Activated CD4-positive, alpha-beta T cell treated with anti-CD3 and anti-CD28 coated beads for 36 hours (primary cell): Measurements from ENCODE around the gene ZNF454. TPM values are rescaled to one million over a fixed set of nuclear protein-coding genes. Genes with fewer than 3 reads are reported as not detected.

Experiments
- ATAC-seq: fragments of 200-7000 bp; cut with Tn5 transposase; one replicate; pipeline ENCODE4 v1.10.0; 2021; ENCODE audit warnings: mild to moderate bottlenecking, moderate library complexity
- CTCF ChIA-PET: fragments of 350-600 bp; sonication (Branson Sonifier 250); formaldehyde crosslinking; loops from one replicate; lab custom pipeline; 2021; ENCODE audit warnings: antibody characterized with exemption; lab: Charles Lee
- POLR2A ChIA-PET: fragments of 350-600 bp; sonication (Branson Sonifier 250); formaldehyde crosslinking; loops from one replicate; lab custom pipeline; 2021; ENCODE audit warnings: antibody characterized with exemption, inconsistent platforms; lab: Charles Lee
- DNase-seq: peaks from one replicate; pipeline ENCODE4 v3.0.0-alpha.2; 2020
- H3K27ac Mint-ChIP-seq: one replicate; pipeline ENCODE4 v1.8.0; 2021; ENCODE audit warnings: mixed read lengths
- H3K27me3 Mint-ChIP-seq: one replicate; pipeline ENCODE4 v1.8.0; 2021; ENCODE audit warnings: mixed read lengths
- H3K36me3 Mint-ChIP-seq: one replicate; pipeline ENCODE4 v1.8.0; 2021; ENCODE audit warnings: low read depth, mixed read lengths
- H3K4me1 Mint-ChIP-seq: one replicate; pipeline ENCODE4 v1.8.0; 2021; ENCODE audit warnings: mixed read lengths
- H3K4me3 Mint-ChIP-seq: one replicate; pipeline ENCODE4 v1.8.0; 2021; ENCODE audit warnings: mild to moderate bottlenecking, moderate library complexity, mixed read lengths
- H3K9me3 Mint-ChIP-seq: one replicate; pipeline ENCODE4 v1.8.0; 2021; ENCODE audit warnings: low read depth, mixed read lengths
- intact Hi-C, 2 experiments: fragments of 100-400 bp; cut with DNase I in 1 of 2; cut with micrococcal nuclease in 1 of 2; formaldehyde crosslinking; loops; one replicate each; pipeline versions ENCODE4 v1.14.2 to v1.15.1; 2022 to 2024; cut with DNase I, micrococcal nuclease
- total RNA-seq, 2 experiments: library from RNA; stranded (reverse); gene quantifications; one replicate each; pipeline ENCODE4 v1.2.3, GENCODE V29; 2021

ZNF454 gene
- total RNA-seq, 2 experiments from 2014 or later = not detected

DNA sequence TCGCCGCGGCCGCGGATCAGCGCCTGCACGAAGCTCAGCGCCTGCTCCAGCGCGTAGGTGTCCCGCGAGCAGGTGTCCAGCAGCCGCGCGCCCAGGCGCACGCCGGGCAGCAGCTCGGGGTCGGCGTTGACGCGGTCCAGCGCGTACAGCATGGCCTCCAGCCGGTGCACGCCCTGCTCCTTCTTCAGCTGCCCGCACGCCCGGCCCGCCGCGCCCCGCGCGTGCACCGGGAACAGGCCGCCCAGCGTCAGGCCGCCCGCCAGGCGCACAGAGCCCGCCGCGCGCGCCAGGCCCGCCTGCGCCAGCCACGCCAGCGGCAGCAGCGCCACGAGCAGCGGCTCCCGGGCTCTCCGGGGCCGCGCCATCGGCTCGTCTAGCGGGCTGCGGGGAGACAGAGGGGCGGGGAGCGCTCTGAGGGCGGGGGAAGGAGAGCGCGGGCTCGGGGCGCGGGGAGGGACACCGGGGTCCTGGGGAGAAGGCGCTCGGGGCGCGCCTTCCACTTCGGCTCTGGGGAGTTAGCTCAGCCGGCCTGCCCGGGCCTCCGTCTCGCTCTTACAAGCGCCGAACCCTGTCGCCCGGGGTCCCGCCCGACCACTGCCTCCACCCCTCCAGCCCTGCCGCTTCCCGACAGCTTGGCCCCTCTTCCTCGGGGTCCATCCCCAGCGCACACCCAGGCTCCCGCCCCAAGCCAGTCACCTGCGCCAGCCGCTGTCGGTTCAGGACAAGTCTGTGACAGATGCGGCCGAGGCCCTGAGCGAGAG lies 53.8 kb downstream of the ZNF454 start, which contains the start of gene GRM6:
GRM6 (minus strand) TSS at position 741 of the 761 bp plus-strand sequence; CDS start at position 365, 376 bp downstream.
- H3K27me3 Mint-ChIP-seq = peaks cover 24% of the 10 kb centered on the region
- peaks cover 5% of the 10 kb centered on the region for H3K4me1 Mint-ChIP-seq
- H3K36me3 Mint-ChIP-seq = no peaks in the 10 kb centered on the region
- CTCF ChIA-PET = interaction anchor here (1.4 kb wide), 1 partner anchor 11 kb away, joined by 3 read pairs; no protein-coding TSS in a partner anchor
- no peaks in the 10 kb centered on the region for H3K9me3 Mint-ChIP-seq
- H3K27ac Mint-ChIP-seq = no peak within 1 kb of the TSS
- no peak for DNase-seq
- POLR2A ChIA-PET = no interaction called here
- intact Hi-C loops = no loop called here
- no peak for ATAC-seq
- H3K4me3 Mint-ChIP-seq = no peak within 1 kb of the TSS

DNA sequence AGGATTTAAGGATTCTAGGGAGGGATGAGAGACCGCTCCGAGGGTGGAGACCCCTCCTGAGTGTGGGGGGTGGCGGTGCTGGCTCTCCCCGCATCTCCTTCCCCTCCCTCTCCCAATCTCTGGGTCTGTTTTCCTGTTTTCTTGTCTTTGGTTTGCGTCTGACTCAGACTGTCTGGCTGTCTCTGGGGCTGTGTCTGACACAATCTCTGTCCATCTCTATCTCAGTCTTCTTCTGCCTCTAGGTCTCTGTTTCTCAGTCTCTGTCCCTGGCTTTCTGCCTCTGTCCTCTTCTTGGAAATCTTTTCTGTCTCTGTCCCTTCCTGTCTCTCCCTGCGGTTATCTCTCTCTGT lies 54.3 kb downstream of the ZNF454 start:
- peaks cover 24% of the 10 kb centered on the region for H3K27me3 Mint-ChIP-seq
- CTCF ChIA-PET = no interaction called here
- no peak for DNase-seq

DNA sequence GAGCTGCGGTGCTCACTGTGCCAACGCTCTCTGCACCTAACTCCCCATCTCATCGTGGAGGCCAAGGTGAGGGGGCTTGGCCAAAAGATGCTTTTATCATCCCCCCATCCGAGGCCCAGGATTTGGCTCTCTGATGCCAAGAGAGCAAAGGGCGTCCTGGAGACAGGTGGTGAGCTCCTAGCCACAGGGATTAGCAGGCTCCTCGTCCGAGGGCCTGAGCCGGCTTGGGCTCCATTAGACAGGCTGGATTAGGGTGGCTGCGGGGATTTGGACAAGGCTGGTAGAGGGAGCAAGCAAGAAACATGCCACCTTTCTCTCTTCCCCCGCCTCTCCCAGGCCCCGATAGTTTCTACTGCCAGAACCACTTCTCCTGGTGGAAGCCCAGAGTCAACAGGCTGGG lies 55.2 kb downstream of the ZNF454 start:
- Mint-ChIP-seq H3K27ac (no peak overlapping the region), H3K36me3 (no peaks in the 10 kb centered on the region), H3K4me1 (peaks cover 5% of the 10 kb centered on the region), H3K27me3 (peaks cover 26% of the 10 kb centered on the region), H3K4me3 (no peak overlapping the region), H3K9me3 (no peaks in the 10 kb centered on the region)
- POLR2A ChIA-PET = interaction anchor here (0.6 kb wide), 1 partner anchor 67 kb away, joined by 3 read pairs; no protein-coding TSS in a partner anchor
- CTCF ChIA-PET = interaction anchor here (0.5 kb wide), 1 partner anchor 975 kb away, joined by 3 read pairs; no protein-coding TSS in a partner anchor
- no peak for DNase-seq
- intact Hi-C loops = no loop called here
- ATAC-seq = no peak

More for the DNA sequence above, 54.3 kb downstream of the ZNF454 start:
- H3K36me3 Mint-ChIP-seq = no peaks in the 10 kb centered on the region
- POLR2A ChIA-PET = no interaction called here
- no peak for ATAC-seq
- peaks cover 5% of the 10 kb centered on the region for H3K4me1 Mint-ChIP-seq
- H3K27ac Mint-ChIP-seq = no peak overlapping the region
- no peak overlapping the region for H3K4me3 Mint-ChIP-seq
- no peaks in the 10 kb centered on the region for H3K9me3 Mint-ChIP-seq
- intact Hi-C loops = no loop called here

DNA sequence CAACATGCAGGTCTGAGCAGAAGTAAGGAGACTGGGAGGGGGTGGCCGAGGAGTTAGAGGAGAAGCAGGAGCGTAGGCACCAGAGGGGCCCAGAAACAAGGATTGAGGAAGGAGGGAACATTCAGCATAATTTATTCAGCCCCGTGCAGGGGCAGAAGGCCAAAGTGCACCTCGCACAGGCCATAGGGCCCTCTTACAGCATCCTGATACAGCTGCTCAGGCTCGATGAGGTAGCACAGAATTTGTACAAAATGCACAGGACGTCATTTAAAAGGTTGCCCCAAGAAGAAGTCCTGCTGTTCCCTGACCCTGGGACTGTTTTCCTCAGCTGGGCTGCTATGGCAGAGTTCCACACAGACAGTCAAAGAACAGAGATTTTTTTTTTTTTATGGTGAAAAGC lies 56.2 kb downstream of the ZNF454 start:
- ChIA-PET POLR2A (no interaction called here), CTCF (no interaction called here)
- Mint-ChIP-seq H3K4me3 (no peak overlapping the region), H3K36me3 (no peaks in the 10 kb centered on the region), H3K4me1 (peaks cover 5% of the 10 kb centered on the region), H3K27me3 (peaks cover 24% of the 10 kb centered on the region), H3K27ac (no peak overlapping the region), H3K9me3 (no peaks in the 10 kb centered on the region)
- ATAC-seq = no peak
- DNase-seq = no peak
- intact Hi-C loops = no loop called here

GRCh38 chr5:178998441-178998840 lies 57.4 kb downstream of the ZNF454 start:
- no peak for ATAC-seq
- ChIA-PET CTCF (no interaction called here), POLR2A (no interaction called here)
- Mint-ChIP-seq H3K27me3 (peaks cover 19% of the 10 kb centered on the region), H3K9me3 (peaks cover 3% of the 10 kb centered on the region), H3K27ac (no peak overlapping the region), H3K4me3 (no peak overlapping the region), H3K36me3 (no peaks in the 10 kb centered on the region), H3K4me1 (peaks cover 5% of the 10 kb centered on the region)
- intact Hi-C loops = no loop called here
- DNase-seq = no peak

- CTCF ChIA-PET = no interaction called here
- DNase-seq (no peak), ATAC-seq (no peak)
- intact Hi-C loops = no loop called here
- Mint-ChIP-seq H3K27ac (no peak overlapping the region), H3K9me3 (peaks cover 35% of the 10 kb centered on the region), H3K27me3 (peaks cover 10% of the 10 kb centered on the region), H3K36me3 (peaks cover 2% of the 10 kb centered on the region), H3K4me3 (no peak overlapping the region), H3K4me1 (no peaks in the 10 kb centered on the region)
- POLR2A ChIA-PET = no interaction called here
These were observed 65.6 kb downstream of the ZNF454 start for GRCh38 chr5:179006564-179006963.

DNA sequence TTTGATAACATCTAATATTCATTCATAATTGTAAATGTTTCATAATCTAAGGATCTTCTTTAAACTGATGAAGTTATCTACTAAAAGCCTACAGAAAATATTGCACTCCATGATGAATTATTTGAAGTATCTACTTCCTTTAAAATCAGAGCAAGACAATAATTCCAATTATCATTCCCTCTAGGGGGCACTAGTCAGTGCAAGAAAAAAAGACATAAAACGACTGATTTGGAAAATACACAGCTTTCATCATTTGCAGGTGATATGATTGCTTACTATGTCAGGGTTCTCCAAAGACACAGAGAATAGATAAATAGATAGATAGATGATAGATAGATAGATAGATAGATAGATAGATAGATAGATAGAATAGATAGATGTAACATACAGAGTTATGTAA lies 67.7 kb downstream of the ZNF454 start:
- intact Hi-C loops = no loop called here
- no peak for ATAC-seq
- H3K27ac Mint-ChIP-seq = no peak overlapping the region
- H3K4me1 Mint-ChIP-seq = no peaks in the 10 kb centered on the region
- ChIA-PET POLR2A (no interaction called here), CTCF (interaction anchor here (0.6 kb wide), 1 partner anchor 665 kb away, joined by 4 read pairs; no protein-coding TSS in a partner anchor)
- no peak for DNase-seq
- no peak overlapping the region for H3K4me3 Mint-ChIP-seq
- peaks cover 2% of the 10 kb centered on the region for H3K36me3 Mint-ChIP-seq
- H3K27me3 Mint-ChIP-seq = peaks cover 8% of the 10 kb centered on the region
- peaks cover 38% of the 10 kb centered on the region for H3K9me3 Mint-ChIP-seq

Other genes with a start within 250 kb of the ZNF454 start
- 10 to 100 TPM in 1 of 2 experiments, 1 to 10 TPM in 1; 7.9 to 10.4 TPM for gene ZNF354A, start 210.5 kb upstream of the ZNF454 start, total RNA-seq
- 10 to 100 TPM; 10.8 to 11.9 TPM for gene ZNF354B, start 81.2 kb upstream of the ZNF454 start, total RNA-seq
- gene ZFP2, start 45.3 kb upstream of the ZNF454 start, total RNA-seq = under 1 TPM; 0.37 to 0.85 TPM
- gene GRM6, start 54.1 kb downstream of the ZNF454 start, total RNA-seq = not detected
- 1 to 10 TPM; 2.1 to 3.2 TPM for gene ZNF879, start 82.6 kb downstream of the ZNF454 start, total RNA-seq
- gene ZNF354C, start 119.2 kb downstream of the ZNF454 start, total RNA-seq = 1 to 10 TPM; 7.1 to 7.2 TPM